ENCODE measurements around the gene DNM3.

The DNM3 gene

GRCh38 chr1:172118618-172119017 is 277.3 kb downstream of the DNM3 start:
- DNase-seq, result no peak

DNA sequence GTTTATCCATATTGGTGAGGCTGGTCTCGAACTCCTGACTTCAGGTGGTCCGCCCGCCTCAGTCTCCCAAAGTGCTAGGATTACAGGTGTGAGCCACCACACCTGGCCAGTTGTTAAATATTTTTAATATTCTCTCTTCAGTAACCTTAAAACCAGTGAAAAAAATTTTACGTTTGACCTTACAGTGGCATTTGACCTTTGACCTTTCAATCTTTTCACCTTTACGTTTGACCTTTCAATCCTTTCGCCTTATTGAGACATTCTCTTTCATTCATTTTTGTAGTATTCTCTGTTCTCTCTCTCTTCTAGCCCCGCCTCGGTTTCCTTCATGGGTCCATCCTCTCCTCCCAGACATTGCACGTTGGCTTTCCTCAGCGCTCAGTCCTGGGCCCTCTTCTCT is 277.9 kb downstream of the DNM3 start:
- DNase-seq, result no peak

DNA sequence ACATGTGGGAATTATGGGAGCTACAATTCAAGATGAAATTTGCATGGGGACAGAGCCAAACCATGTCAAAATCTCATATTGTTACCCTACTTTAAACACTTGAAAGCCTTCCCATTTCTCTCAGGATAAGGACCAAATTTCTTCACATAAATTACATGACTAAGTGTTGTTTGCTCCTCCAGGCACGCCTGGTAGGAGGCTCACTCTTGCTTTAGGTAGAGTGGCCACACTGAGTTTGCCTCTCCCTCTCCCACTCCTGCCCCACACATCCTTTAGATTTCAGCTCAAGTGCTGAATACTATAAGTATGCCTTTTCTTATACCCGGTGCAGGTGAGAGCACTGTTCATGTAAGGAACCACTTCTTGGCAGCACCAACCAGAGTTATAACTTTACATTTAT is 279.1 kb downstream of the DNM3 start:
- no peak for DNase-seq

- no peak for DNase-seq
Measured at GRCh38 chr1:172121081-172121717, 279.9 kb downstream of the DNM3 start.

DNA sequence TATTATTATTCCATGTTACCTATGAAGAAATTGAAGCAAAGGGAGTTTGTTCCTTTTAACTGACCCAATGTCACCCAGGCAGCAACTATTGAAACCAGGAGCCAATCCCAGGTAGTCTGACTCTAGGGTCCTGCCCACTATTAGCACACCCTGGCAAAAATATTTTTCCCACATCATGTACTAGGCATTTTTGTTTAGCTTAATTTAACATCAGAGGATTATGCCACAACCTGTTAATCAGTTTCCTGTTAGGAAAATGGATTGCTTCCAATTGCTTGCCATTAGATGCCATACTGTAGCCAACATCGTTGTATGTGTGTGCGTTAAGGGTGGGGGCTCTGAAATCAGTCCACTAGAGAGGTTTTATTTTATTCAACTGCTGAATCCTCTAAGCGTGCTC is 281.1 kb downstream of the DNM3 start:
- no peak for DNase-seq

DNA sequence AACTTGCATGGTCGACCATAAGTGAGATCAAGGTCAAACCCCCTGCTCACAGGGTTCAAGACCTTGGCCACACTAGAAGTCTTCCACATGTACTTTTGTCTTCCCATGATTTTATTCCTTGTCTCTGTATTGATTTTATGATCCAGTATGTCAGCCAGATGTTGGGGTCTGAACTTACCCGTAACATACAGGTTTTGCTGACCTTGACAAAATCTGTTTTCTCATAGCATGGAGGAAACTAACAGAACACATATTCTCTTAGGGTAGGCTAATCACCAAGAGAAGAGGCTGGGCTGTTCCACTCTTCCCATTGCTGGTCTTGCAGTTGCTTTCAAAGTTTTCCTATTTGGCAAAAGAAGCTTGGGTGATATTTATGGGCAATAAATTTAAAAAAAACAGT is 284.0 kb downstream of the DNM3 start:
- no peak for DNase-seq

DNA sequence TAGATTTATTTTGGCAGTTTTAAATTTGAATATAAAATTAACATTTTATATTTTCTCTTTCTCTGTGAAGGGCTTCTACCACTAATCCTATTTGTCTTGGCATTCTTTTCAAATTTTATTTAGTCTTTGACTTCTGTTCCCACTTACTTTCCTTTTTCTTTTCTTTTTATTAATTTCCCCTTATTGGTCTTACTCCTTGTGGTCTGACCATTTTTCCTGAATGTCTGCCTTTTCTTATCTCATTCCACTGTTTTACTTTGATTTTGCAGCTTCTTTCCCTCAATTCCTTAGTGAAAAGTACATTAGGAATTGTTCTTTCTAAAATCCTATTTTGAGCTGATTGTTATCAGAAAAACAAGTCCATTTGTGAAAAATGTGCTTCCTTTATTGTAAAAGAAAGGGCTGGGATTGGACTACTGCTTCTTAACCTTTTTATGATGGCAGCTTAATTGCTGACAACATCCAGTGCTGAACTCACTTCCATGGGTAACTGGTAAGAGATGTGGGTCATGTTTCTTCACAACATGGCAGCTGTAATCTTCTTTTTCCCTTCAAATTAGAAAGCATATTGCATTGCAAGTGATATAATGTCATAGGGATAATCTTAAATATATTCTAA is 284.6 kb downstream of the DNM3 start:
- DNase-seq, result no peak

DNA sequence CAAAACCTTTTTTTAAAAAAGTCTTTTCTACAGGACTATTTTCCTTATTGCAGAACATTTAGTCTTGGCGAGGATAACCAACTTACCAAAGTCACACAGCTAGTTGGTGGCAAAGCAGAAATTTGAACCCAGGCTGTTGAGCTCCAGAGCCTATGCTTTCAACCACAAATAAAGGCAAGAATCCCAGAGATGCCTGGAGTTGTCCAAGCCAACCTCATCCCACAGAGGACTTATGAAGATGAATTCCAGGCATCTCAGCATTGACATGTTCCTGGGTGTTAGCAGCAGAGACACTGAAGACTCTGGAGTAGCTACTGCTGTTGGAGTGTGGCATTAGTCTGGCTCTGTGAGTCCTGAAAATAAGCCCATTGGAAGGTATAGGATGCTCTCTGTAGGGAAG is 291.5 kb downstream of the DNM3 start:
- no peak for DNase-seq

GRCh38 chr1:172134087-172134731 is 292.9 kb downstream of the DNM3 start:
- no peak for DNase-seq

- DNase-seq, result no peak
Measured at GRCh38 chr1:172135076-172135672, 293.9 kb downstream of the DNM3 start.

DNA sequence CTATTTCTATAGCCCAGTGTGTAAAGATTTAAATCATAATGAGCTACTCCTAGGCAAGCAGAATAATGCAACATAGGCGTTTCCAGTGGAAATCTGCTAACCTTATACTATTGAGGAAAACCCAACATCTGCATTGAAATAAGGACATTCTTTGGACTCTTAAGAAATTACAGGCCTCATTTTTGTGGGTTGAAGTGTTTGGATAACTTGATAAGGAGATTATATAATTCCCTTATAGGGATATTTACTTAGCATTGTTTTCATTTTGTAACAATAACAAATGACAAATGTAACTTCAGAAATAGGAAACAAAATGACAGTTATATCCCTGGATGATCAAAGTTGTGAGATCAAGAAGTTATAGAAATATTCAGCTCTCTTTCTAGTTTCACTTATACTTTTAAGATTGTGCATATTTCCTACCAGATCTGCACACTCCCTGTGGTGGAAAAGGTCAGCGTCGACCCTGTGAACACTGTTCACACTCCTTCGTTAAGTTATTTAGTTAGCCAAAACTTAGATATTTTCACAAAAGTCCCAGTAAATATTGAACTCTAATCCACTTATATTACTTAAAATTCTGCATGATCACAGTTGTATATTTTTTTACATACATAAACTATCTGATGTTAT is 294.8 kb downstream of the DNM3 start:
- no peak for DNase-seq

DNA sequence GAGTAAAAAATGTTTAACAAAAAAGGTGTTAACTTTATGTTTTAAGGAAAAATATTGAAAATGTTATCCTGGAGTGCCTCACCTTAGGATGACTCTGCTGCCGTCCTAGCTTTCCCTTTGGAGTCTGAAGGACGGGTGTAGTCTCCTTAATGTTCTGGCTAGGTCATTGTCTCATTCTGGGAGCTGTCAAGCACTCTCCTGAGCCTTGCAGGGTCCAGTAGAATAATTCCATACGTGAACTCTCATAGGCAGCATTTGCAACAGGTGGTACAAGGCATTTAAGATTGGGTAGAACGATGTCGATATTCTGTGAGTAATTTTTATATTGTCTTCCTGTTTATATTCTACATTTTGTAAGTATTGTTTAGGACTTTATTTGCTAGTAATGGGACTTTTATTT is 295.6 kb downstream of the DNM3 start:
- no peak for DNase-seq

DNA sequence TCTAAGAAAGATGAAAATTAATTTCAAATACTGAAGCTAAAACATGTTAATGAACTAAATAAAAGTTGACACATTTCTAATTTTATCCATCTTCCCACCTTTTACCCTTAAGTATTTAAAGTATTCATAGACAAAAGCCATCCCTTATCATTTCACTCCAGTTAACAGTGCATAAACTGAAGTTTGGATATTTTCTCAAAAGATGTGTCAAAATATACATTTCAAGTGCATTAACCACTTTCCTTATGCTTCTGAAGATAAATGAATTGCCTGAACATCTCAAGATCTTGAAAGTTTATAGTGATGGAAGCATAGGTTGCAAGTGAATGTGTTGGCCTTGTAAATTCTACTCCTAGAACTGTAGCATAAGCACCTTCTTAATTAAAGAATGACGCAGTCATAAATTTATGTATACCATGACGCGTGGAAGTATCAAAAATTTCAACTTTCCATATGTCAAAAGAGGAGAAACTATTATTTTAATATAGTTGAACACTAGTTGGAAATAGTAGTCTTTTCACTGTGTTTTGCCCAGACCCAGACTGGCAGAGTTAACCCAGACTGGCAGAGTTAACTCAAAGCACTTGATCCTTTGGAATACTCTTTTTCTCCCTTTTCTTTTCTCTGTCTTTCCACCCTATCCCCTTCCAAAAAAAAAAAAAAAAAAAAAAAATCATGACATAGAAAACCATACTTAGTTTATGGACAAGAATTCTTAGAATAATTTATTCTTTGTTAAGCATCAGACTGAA is 296.6 kb downstream of the DNM3 start:
- no peak for DNase-seq

DNA sequence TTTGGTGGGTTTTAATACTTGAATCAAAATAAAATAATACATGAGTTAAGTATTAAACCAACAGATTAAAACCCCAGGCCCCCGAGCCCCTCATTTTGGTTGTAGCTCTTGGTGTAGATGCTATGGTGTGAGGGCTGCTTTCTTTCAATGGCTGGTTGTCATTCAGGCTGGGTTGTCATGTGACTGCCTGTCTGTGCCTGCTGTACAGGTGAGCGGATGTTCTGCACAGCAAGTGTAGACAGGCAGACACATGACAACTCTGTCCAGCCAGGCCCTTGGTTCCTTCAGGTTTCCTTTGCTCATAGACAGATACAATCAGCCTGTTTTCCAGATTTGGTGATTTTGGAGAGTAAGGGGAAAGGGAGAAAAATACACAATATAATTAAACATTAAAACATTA is 297.3 kb downstream of the DNM3 start:
- no peak for DNase-seq

GRCh38 chr1:172139196-172139595 is 297.9 kb downstream of the DNM3 start:
- no peak for DNase-seq

GRCh38 chr1:172140072-172140471 is 298.8 kb downstream of the DNM3 start:
- no peak for DNase-seq

DNA sequence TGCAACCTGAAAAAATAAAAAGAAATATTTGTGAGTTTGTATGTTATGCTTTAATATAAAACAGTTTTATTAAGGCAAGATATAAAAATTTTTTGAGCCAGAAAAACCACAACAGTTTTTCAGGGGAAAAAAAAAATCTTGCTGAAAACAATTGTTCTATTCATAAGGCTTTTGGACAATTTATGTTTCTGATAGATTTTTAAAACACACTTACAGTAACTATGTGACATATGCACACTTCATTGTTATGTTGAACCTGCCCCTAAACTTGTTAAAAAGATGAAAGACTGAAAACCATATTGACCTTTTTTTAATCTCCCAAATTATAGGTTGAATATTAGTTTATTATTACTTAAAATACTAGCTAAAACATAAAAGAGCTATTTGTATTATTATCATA is 299.3 kb downstream of the DNM3 start:
- no peak for DNase-seq

- DNase-seq, result no peak
Measured at GRCh38 chr1:172141341-172141881, 300.1 kb downstream of the DNM3 start.

DNA sequence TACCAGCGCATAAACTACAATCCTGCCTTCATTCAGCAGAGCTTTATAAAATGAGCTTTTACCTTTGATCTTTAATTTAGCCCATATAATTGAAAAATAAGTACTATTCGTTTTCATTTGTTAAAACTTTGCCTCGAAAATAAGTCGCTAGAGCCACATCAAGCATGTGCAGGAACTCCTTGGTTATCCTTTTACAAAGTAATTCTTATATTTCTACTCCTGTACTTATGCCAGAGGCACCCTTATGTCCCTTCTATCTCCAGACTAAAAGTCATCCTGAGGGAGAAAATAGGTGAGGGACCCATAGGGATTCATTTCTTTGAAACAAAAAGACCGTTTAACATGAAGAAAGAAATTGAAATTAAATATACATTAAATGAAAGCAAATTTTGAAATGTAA is 301.0 kb downstream of the DNM3 start:
- DNase-seq, result no peak

DNA sequence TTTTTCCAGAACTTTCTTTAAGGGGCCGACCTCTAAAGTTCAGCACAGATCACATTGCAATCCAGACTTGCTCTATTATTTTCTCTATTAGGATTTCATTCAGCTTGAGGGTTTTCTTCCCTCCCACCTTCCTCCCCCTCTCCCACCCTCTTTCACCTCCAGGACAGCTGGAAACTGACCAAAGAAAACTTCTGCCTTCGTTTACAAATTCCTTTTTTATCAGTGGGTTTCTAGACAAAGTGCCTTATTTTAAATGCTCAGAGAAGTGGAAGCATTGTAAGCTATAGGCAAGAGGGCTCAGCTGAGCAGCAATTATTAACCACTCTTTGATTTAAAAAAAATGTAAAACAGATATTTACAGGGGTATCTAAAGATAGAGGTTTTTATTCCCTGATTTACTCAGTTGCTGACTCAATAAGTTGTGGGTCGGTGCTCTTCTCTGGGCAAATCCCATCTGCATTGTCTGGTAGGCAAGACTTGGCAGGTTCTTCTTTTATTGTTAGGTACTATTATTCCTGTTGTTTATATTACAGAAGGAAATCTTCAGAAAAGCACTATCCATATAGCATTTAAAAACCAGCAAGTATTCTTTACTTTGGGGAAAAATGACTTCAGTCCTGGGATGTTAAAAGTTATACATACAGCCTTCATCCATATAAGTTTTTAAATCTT is 302.2 kb downstream of the DNM3 start:
- DNase-seq, result no peak

DNA sequence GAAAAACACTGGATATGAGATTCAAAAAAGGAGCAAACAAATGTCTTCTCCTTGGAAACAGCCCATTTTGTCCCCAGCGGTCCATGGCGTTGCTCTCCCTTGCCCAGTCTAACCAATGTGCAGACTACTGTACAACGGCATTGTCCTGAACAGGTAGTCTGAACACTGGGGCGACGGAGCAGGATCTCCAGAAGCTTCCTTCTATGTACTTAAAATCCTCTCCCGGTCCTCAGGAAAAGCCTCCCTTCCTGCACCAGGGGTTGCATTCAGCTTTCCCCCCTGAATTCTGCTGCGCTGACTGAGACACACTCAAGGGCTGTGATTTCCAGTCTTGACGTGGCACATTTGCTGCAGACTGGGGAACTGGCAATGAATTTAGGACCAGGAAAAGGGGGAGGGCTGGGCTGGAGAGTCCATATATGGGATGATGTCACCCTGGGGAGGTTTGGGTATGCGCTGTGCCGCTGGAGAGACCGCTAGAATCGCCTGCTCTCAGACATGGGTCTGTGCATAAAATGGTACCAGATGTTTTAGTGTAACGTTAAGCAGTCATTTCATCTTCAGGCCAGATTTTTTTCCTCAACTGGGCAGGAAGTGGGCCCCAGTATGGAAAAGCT is 303.3 kb downstream of the DNM3 start:
- DNase-seq, result no peak

DNA sequence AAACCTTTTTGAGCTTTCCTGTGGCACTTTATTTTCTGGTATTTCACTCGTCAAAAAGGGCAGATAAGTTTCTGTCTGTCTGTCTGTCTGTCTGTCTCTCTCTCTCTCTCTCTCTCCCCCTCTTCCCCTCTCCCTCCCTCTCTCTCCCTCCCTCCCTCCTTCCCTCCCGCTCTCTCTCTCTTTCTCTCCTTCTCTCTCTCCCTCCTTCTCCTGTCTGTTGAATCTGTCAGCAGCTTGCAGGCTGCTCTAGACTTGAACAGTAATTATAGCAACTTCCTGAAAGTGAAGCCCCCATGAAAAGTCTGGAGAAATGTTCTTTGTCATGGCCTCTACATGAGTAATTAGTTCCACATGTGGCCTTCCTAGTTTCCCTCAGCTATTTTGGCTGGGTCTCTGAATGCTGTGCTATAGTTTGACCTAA is 303.9 kb downstream of the DNM3 start:
- DNase-seq, result no peak

Measured in retina (tissue), 1 donor.